HEK293 (cell line): ENCODE results near the gene SAMD11.
A peak's percentile ranks its signal among the peaks of the same experiment; 100 is the strongest.

ENCODE experiments used
- CTCF ChIA-PET: fragments of 350-600 bp; formaldehyde crosslinking; extraction: SDS; loops from one replicate; lab custom pipeline; 2021; ENCODE audit warnings: antibody characterized with exemption; lab: Yijun Ruan, JAX
- POLR2A ChIA-PET: fragments of 300-600 bp; formaldehyde crosslinking; extraction: SDS; loops from one replicate; lab custom pipeline; 2020; ENCODE audit warnings: antibody characterized with exemption, inconsistent platforms; lab: Yijun Ruan, JAX
- H3K27ac ChIP-seq: fragments of 200-500 bp; sonication (Bioruptor generic); 2 replicates; pipeline ENCODE4 v1.5.1; 2014; ENCODE audit warnings: low read depth, low read length, control low read depth, inconsistent platforms; ENCODE audit errors: extremely low read depth
- H3K36me3 ChIP-seq, 2 experiments: fragments of 200-500 bp in 1 of 2; sonication (Bioruptor generic) in 1 of 2; 1 replicate in 1 of 2; 2 replicates in 1 of 2; pipeline ENCODE4 v1.5.1; 2014 to 2017; ENCODE audit warnings: inconsistent platforms in 2 of 2, low read length in 2 of 2; ENCODE audit not compliant: control insufficient read depth in 2 of 2, insufficient read depth in 1 of 2
- H3K4me1 ChIP-seq: fragments of 200-500 bp; sonication (Bioruptor generic); 2 replicates; pipeline ENCODE4 v1.5.1; 2014; ENCODE audit warnings: mild to moderate bottlenecking, low read length, inconsistent platforms; ENCODE audit not compliant: control insufficient read depth, insufficient read depth
- H3K4me3 ChIP-seq: 2 replicates; pipeline ENCODE4 v1.5.1; 2011; ENCODE audit warnings: low read depth, mild to moderate bottlenecking, control low read depth, low read length, moderate library complexity
- H3K9me3 ChIP-seq: fragments of 200-500 bp; sonication (Bioruptor generic); 2 replicates; pipeline ENCODE4 v1.5.1; 2014; ENCODE audit warnings: low read depth, low read length, inconsistent platforms; ENCODE audit not compliant: control insufficient read depth, insufficient read depth
- KLF8 ChIP-seq: fragments of 450-650 bp; formaldehyde crosslinking; IDR thresholded peaks from 2 replicates; pipeline ENCODE4 v1.5.1; 2016; ENCODE audit warnings: missing biosample characterization, missing genetic modification characterization
- KLF9 ChIP-seq: fragments of 450-650 bp; formaldehyde crosslinking; IDR thresholded peaks from 2 replicates; pipeline ENCODE4 v1.5.1; 2016; ENCODE audit warnings: missing biosample characterization, missing genetic modification characterization, low read depth
- MYNN ChIP-seq: fragments of 450-650 bp; formaldehyde crosslinking; IDR thresholded peaks from 2 replicates; pipeline ENCODE4 v1.5.1; 2016; ENCODE audit warnings: missing biosample characterization, missing genetic modification characterization, borderline replicate concordance
- PRDM10 ChIP-seq: fragments of 450-650 bp; formaldehyde crosslinking; IDR thresholded peaks from 2 replicates; pipeline ENCODE4 v1.5.1; 2016; ENCODE audit warnings: missing biosample characterization, missing genetic modification characterization
- PRDM6 ChIP-seq: fragments of 450-650 bp; formaldehyde crosslinking; IDR thresholded peaks from 2 replicates; pipeline ENCODE4 v1.5.1; 2017; ENCODE audit warnings: missing biosample characterization, missing genetic modification characterization
- SALL2 ChIP-seq: fragments of 450-650 bp; formaldehyde crosslinking; IDR thresholded peaks from 2 replicates; pipeline ENCODE4 v1.5.0; 2017; ENCODE audit warnings: missing biosample characterization, mild to moderate bottlenecking, missing genetic modification characterization, borderline replicate concordance
- ZBTB17 ChIP-seq: fragments of 450-650 bp; formaldehyde crosslinking; IDR thresholded peaks from 2 replicates; pipeline ENCODE4 v1.5.1; 2016; ENCODE audit warnings: missing biosample characterization, missing genetic modification characterization
- ZBTB21 ChIP-seq: fragments of 450-650 bp; formaldehyde crosslinking; IDR thresholded peaks from 2 replicates; pipeline ENCODE4 v1.5.1; 2017; ENCODE audit warnings: missing biosample characterization, missing genetic modification characterization
- ZBTB8A ChIP-seq: fragments of 450-650 bp; formaldehyde crosslinking; IDR thresholded peaks from 2 replicates; pipeline ENCODE4 v1.5.1; 2016; ENCODE audit warnings: missing biosample characterization, missing genetic modification characterization
- ZFP41 ChIP-seq: fragments of 450-650 bp; formaldehyde crosslinking; IDR thresholded peaks from 2 replicates; pipeline ENCODE4 v1.5.1; 2016; ENCODE audit warnings: missing biosample characterization, missing genetic modification characterization, borderline replicate concordance
- ZNF146 ChIP-seq: fragments of 450-650 bp; formaldehyde crosslinking; IDR thresholded peaks from 2 replicates; pipeline ENCODE4 v1.5.1; 2016; ENCODE audit warnings: missing biosample characterization, missing genetic modification characterization
- ZNF174 ChIP-seq: fragments of 450-650 bp; formaldehyde crosslinking; IDR thresholded peaks from 2 replicates; pipeline ENCODE4 v1.5.0; 2017; ENCODE audit warnings: missing biosample characterization, mild to moderate bottlenecking, missing genetic modification characterization
- ZNF19 ChIP-seq: fragments of 450-650 bp; formaldehyde crosslinking; IDR thresholded peaks from 2 replicates; pipeline ENCODE4; 2016; ENCODE audit warnings: missing biosample characterization, missing genetic modification characterization, low read depth
- ZNF202 ChIP-seq: fragments of 450-650 bp; formaldehyde crosslinking; IDR thresholded peaks from 2 replicates; pipeline ENCODE4 v1.5.1; 2016; ENCODE audit warnings: missing biosample characterization, missing genetic modification characterization, borderline replicate concordance
- ZNF214 ChIP-seq: fragments of 450-650 bp; formaldehyde crosslinking; IDR thresholded peaks from 2 replicates; pipeline ENCODE4 v1.5.1; 2017; ENCODE audit warnings: missing biosample characterization, mild to moderate bottlenecking, missing genetic modification characterization, borderline replicate concordance
- ZNF26 ChIP-seq: fragments of 450-650 bp; formaldehyde crosslinking; IDR thresholded peaks from 2 replicates; pipeline ENCODE4 v1.5.1; 2016; ENCODE audit warnings: missing biosample characterization, missing genetic modification characterization
- ZNF266 ChIP-seq: fragments of 450-650 bp; formaldehyde crosslinking; IDR thresholded peaks from 2 replicates; pipeline ENCODE4 v1.5.1; 2016; ENCODE audit warnings: missing biosample characterization, missing genetic modification characterization, low read depth
- ZNF416 ChIP-seq: fragments of 450-650 bp; formaldehyde crosslinking; IDR thresholded peaks from 2 replicates; pipeline ENCODE4 v1.5.1; 2016; ENCODE audit warnings: missing biosample characterization, missing genetic modification characterization
- ZNF48 ChIP-seq: fragments of 450-650 bp; formaldehyde crosslinking; IDR thresholded peaks from 2 replicates; pipeline ENCODE4 v1.5.1; 2016; ENCODE audit warnings: missing biosample characterization, missing genetic modification characterization
- ZNF529 ChIP-seq: fragments of 450-650 bp; formaldehyde crosslinking; IDR thresholded peaks from 2 replicates; pipeline ENCODE4 v1.5.1; 2017; ENCODE audit warnings: missing genetic modification characterization, missing biosample characterization; ENCODE audit not compliant: insufficient replicate concordance
- ZNF548 ChIP-seq: fragments of 450-650 bp; formaldehyde crosslinking; IDR thresholded peaks from 2 replicates; pipeline ENCODE4 v1.5.1; 2016; ENCODE audit warnings: missing biosample characterization, missing genetic modification characterization
- ZNF549 ChIP-seq: fragments of 450-650 bp; IDR thresholded peaks from 2 replicates; pipeline ENCODE4 v1.5.1; 2018; ENCODE audit warnings: missing biosample characterization, missing genetic modification characterization, mild to moderate bottlenecking, inconsistent platforms, moderate library complexity
- ZNF596 ChIP-seq: fragments of 450-650 bp; IDR thresholded peaks from 2 replicates; pipeline ENCODE4 v1.5.0; 2018; ENCODE audit warnings: missing biosample characterization, mild to moderate bottlenecking, missing genetic modification characterization, moderate library complexity
- ZNF664 ChIP-seq: fragments of 450-650 bp; formaldehyde crosslinking; IDR thresholded peaks from 2 replicates; pipeline ENCODE4 v1.5.1; 2016; ENCODE audit warnings: missing biosample characterization, missing genetic modification characterization
- ZNF747 ChIP-seq: fragments of 450-650 bp; formaldehyde crosslinking; IDR thresholded peaks from 2 replicates; pipeline ENCODE4 v1.5.1; 2016; ENCODE audit warnings: missing biosample characterization, missing genetic modification characterization
- ZNF76 ChIP-seq: fragments of 450-650 bp; formaldehyde crosslinking; IDR thresholded peaks from 2 replicates; pipeline ENCODE4; 2016; ENCODE audit warnings: low read depth, missing biosample characterization, missing genetic modification characterization, borderline replicate concordance
- TF ChIP-seq, protein P1 (sequence below): fragments of 450-650 bp; formaldehyde crosslinking; IDR thresholded peaks from 2 replicates; pipeline ENCODE4 v1.5.1; 2017; ENCODE audit warnings: missing biosample characterization, missing genetic modification characterization

SAMD11 gene

GRCh38 chr1:934991-935750 is 11.4 kb downstream of the SAMD11 start:
- H3K4me1 ChIP-seq, result peaks cover 49% of the 10 kb centered on the region
- peaks cover 0 to 37% of the 10 kb centered on the region in 2 experiments; a peak in 1 of 3 replicates for H3K36me3 ChIP-seq
- CTCF ChIA-PET, result no interaction called here
- H3K4me3 ChIP-seq, result 0 out of 2 replicates have a peak overlapping the region, but pooled peaks have one; percentile 4
- H3K9me3 ChIP-seq, result no peaks in the 10 kb centered on the region
- POLR2A ChIA-PET, result no interaction called here
- peak overlapping the region; percentile 96 for H3K27ac ChIP-seq
- no peak for TF ChIP-seq PRDM10 (tag by site-specific recombination)
- TF ChIP-seq ZBTB8A (tag by site-specific recombination), result peak; percentile 83
- TF ChIP-seq KLF9, result 0 out of 2 replicates have a peak, but pooled peaks have one; percentile 8
- no peak; the same call in 1 of the 2 replicates for TF ChIP-seq KLF8
- no peak for TF ChIP-seq ZNF664 (tag by site-specific recombination)
- TF ChIP-seq ZNF266 (tag by site-specific recombination), result no peak
- TF ChIP-seq ZNF48 (tag by site-specific recombination), result no peak
- TF ChIP-seq ZNF747 (tag by site-specific recombination), result no peak
- TF ChIP-seq ZNF76 (tag by site-specific recombination), result peak; percentile 17; the same call in 1 of the 2 replicates
- TF ChIP-seq ZNF214 (tag by site-specific recombination), result no peak
- no peak for TF ChIP-seq ZBTB21 (tag by site-specific recombination)
- TF ChIP-seq ZNF596 (tag by site-specific recombination), result no peak
- no peak for TF ChIP-seq ZFP41 (tag by site-specific recombination)
- no peak for TF ChIP-seq MYNN (tag by site-specific recombination)
- TF ChIP-seq ZNF548 (tag by site-specific recombination), result no peak
- no peak for TF ChIP-seq ZNF146
- TF ChIP-seq ZNF416 (tag by site-specific recombination), result no peak
- TF ChIP-seq ZNF26 (tag by site-specific recombination), result no peak
- TF ChIP-seq ZBTB17 (tag by site-specific recombination), result no peak
- TF ChIP-seq ZNF19 (tag by site-specific recombination), result no peak
- no peak for TF ChIP-seq ZNF549 (tag by site-specific recombination)
- TF ChIP-seq SALL2 (tag by site-specific recombination), result no peak
- TF ChIP-seq, protein P1, sequence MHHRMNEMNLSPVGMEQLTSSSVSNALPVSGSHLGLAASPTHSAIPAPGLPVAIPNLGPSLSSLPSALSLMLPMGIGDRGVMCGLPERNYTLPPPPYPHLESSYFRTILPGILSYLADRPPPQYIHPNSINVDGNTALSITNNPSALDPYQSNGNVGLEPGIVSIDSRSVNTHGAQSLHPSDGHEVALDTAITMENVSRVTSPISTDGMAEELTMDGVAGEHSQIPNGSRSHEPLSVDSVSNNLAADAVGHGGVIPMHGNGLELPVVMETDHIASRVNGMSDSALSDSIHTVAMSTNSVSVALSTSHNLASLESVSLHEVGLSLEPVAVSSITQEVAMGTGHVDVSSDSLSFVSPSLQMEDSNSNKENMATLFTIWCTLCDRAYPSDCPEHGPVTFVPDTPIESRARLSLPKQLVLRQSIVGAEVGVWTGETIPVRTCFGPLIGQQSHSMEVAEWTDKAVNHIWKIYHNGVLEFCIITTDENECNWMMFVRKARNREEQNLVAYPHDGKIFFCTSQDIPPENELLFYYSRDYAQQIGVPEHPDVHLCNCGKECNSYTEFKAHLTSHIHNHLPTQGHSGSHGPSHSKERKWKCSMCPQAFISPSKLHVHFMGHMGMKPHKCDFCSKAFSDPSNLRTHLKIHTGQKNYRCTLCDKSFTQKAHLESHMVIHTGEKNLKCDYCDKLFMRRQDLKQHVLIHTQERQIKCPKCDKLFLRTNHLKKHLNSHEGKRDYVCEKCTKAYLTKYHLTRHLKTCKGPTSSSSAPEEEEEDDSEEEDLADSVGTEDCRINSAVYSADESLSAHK, result no peak
- no peak for TF ChIP-seq ZNF529 (tag by site-specific recombination)
- TF ChIP-seq ZNF202 (tag by site-specific recombination), result no peak
- no peak for TF ChIP-seq ZNF174 (tag by site-specific recombination)
- no peak for TF ChIP-seq PRDM6
